Measurements from ENCODE around the gene KLK6. TPM values are rescaled to one million over a fixed set of nuclear protein-coding genes. Genes with fewer than 3 reads are reported as not detected.

KLK6 gene
- polyA plus RNA-seq, 1 of the 3 experiments (the other 2 are of a cell fraction): not detected

Other genes starting within 250 kb of the KLK6 start
- gene SHANK1, start 249.8 kb downstream of the KLK6 start, polyA plus RNA-seq (2012; rRNA removed): 0.28 and 0.31 TPM in 2 replicates
- 4.4 and 5.1 TPM in 2 replicates for gene CLEC11A, start 246.2 kb downstream of the KLK6 start, polyA plus RNA-seq (2012; rRNA removed)
- gene GPR32, start 199.1 kb downstream of the KLK6 start, polyA plus RNA-seq (2012; rRNA removed): not detected in 2 replicates
- not detected in 2 replicates for gene ACP4, start 179.2 kb downstream of the KLK6 start, polyA plus RNA-seq (2012; rRNA removed)
- gene KLK1, start 145.8 kb downstream of the KLK6 start, polyA plus RNA-seq (2012; rRNA removed): not detected in 2 replicates
- gene KLK15, start 136.0 kb downstream of the KLK6 start, polyA plus RNA-seq (2012; rRNA removed): not detected in 2 replicates
- gene KLK3, start 114.7 kb downstream of the KLK6 start, polyA plus RNA-seq (2012; rRNA removed): not detected in 2 replicates
- gene KLK2, start 96.2 kb downstream of the KLK6 start, polyA plus RNA-seq (2012; rRNA removed): 0.15 and 0.44 TPM in 2 replicates
- gene KLK4, start 58.2 kb downstream of the KLK6 start, polyA plus RNA-seq (2012; rRNA removed): not detected in 2 replicates
- gene KLK5, start 16.6 kb downstream of the KLK6 start, polyA plus RNA-seq (2012; rRNA removed): not detected in 2 replicates
- not detected in 2 replicates for gene KLK7, start 14.3 kb upstream of the KLK6 start, polyA plus RNA-seq (2012; rRNA removed)
- not detected in 2 replicates for gene KLK8, start 32.0 kb upstream of the KLK6 start, polyA plus RNA-seq (2012; rRNA removed)
- not detected in 2 replicates for gene KLK10, start 50.1 kb upstream of the KLK6 start, polyA plus RNA-seq (2012; rRNA removed)
- gene KLK11, start 57.0 kb upstream of the KLK6 start, polyA plus RNA-seq (2012; rRNA removed): not detected in 2 replicates
- gene KLK12, start 65.4 kb upstream of the KLK6 start, polyA plus RNA-seq (2012; rRNA removed): not detected in 2 replicates
- not detected in 2 replicates for gene KLK13, start 95.5 kb upstream of the KLK6 start, polyA plus RNA-seq (2012; rRNA removed)
- 0.19 and 0.26 TPM in 2 replicates for gene KLK14, start 113.3 kb upstream of the KLK6 start, polyA plus RNA-seq (2012; rRNA removed)
- gene CTU1, start 138.8 kb upstream of the KLK6 start, polyA plus RNA-seq (2012; rRNA removed): 7.2 and 8.8 TPM in 2 replicates
- gene SIGLEC9, start 155.3 kb upstream of the KLK6 start, polyA plus RNA-seq (2012; rRNA removed): not detected in 2 replicates
- not detected in 2 replicates for gene SIGLEC7, start 172.7 kb upstream of the KLK6 start, polyA plus RNA-seq (2012; rRNA removed)

All from SK-N-SH (cell line).